ENCODE data around the gene CAPN11.
A peak's percentile ranks its signal among the peaks of the same experiment; 100 is the strongest.

The CAPN11 gene

DNA sequence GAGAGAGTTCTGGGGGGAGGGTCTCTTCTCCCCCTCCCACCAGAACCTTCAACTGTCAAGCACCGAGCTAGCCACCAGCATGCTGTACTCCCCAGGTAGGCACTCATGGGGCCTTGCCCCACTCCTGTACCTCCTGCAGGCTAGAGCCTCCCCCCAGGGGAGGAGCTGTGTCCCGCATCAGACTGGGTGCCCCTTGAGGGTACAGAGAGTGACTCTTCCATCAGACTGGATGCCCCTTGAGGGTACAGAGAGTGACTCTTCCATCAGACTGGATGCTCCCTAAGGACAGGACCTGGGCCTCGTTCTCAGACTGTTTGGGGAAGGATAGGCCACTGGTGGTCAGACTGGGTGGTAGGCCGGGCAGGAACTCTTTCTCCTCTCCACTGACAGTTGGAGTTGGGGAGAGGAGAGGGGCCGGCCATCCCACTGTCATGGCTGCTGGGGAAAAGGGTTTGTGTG, at the start of gene CAPN11:
CAPN11 (plus strand) TSS at position 51 of the 459 bp plus-strand sequence; CDS start at position 80, 29 bp downstream.
- no peak for DNase-seq (ENCODE audit: low read depth, low spot score)

DNA sequence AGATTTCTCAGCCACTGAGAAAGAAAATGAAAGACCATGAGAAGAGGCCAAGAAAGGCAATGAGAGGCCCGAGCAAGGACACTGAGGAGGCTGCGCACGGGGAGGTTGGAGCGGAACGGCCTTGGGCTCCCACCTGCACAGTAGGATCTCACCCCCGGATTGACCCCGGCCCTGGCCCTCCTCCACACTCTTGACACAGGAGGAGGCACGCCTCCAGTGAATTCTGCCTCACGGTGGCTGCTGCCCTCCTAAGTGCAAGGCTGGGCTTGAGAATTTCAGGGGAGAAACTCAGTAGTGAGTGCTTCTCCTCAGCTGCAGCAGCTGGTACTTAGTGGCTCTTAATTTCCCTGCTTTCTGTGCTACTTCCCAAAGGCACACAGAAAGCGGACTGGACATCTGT, 49.4 kb upstream of the CAPN11 start:
- DNase-seq (ENCODE audit: low read depth, low spot score), result no peak

DNA sequence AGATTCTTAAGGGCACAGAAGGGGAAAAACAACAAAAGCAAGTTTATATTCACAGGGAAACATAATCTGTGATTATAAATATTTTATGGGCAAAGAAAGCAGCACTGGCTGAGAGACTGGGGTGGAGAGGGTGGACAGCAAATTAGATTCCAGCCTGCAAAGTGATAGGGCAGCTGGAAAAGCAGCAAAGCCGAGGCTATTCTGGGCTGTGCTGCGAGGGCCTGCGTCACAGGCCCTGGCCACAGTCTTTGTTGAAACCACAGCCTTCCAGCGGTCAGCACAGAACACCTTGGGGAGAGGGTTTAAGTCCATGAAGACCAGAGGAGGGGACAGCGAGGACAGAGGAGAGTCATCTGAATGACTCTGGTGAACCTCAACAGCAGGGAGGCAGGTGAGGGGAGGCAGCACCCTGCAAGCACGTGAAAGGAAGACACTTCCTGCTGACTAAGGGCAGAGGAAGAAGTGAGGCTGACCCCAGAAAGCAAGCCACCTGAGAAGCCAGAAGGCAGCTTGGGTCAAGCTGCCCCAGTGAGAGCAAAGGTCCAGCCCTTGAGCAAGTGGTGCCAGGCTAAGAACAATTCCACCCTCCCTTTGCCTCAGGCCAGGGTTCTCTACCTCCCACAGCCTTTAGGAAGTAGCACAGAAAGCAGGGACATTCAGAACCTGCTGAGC, 48.5 kb upstream of the CAPN11 start:
- DNase-seq (ENCODE audit: low read depth, low spot score), result no peak

DNA sequence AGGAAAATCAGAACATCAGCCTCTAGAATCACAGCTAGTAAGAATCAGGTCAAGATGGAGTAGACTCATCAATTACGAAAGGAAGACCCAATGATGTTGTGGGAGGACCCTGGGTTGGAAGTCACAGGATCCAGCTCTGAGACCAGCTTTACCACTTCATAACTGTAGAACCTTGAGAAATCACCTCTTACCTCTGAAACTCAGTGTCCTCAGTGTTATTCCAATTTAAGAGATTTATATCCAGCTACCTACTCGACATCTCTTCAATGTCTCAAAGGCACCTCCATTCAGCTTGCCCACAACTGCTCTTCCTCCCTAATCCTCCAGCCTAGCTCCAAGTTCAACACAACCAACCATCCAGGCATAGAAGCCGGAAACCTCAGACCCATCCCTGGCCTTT, 47.7 kb upstream of the CAPN11 start:
- no peak for DNase-seq (ENCODE audit: low read depth, low spot score)

DNA sequence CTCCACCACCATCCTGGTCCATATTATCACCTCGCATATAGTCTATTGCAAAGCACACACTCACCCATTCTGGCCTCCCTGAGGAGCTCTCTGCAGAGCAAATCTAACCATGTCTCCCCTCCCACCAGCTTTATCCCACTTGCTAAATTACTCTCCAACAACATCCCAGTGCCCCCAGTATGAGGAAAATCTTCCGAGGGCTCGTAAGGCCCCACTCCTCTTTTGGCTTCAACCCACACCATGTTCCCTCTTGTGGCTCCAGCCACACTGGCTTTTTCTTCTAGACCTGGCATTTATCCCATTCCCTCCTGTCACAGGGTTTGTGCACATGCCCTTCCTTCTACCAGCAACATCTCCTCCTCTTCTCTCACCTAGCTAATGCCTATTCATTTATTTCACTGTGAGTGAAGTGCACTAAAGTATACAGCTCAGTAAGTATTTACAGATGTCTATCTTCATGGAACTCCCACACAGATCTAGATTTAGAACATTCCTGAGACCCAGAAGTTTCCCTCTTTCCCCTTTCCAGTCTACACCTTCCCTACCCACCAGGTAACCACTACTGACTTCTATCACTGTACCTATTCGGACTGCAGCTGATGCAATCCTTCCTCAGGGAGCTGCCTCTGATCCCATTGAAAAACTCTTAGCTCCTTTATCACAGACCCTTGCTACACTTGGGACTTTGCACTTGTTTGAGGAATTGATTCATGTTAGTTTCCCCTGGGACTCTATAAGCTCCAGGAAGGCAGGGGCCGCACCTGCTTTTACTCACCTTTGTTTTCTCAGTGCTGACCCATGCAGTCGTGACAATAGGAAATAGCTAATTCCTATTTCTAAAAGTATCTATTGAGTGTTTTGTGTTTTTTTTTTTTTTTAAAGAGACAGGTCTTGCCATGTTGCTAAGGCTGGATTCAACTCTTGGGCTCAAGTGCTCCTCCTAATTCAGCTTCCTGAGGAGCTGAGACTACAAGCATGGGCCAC, 46.9 kb upstream of the CAPN11 start:
- no peak for DNase-seq (ENCODE audit: low read depth, low spot score)

DNA sequence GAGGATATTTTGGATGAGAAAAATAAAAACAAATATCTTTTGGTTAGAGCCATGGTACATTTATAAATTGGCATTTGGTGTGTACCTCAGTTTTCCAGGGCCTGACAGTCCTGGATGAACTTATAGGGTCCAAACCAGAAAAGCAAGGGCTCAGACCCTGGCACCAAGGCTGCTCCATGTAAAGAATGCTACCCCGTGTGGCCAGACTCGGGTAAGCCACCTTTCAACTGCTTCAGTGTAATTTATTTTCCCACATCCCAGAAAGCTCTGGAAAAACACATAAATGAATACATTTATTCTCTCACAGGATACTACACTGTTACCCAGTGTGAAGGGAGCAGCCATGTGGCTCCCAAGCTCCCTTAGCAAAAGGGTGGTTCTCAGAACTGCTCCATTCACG, 45.2 kb upstream of the CAPN11 start:
- no peak for DNase-seq (ENCODE audit: low read depth, low spot score)

DNA sequence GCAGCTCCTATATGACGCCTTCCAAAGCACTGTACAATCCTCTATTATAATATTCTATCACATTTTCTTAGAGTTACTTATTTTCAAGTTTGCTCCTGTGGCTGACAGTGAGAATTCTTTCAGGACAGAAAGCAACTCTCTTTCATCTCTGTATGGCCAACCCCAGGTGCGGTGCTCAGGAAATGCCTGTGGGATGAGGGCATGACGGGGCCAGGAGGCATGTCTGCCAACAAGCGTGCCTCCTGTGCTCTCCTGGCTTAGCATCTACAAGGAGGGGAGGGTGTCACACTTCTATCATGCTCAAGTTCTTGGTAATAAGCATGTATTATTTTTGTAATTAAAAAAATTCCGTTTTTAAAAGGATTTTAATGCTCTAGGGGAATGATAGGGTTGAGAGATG, 42.8 kb upstream of the CAPN11 start:
- peak; percentile 87 for DNase-seq (ENCODE audit: low read depth, low spot score)

DNA sequence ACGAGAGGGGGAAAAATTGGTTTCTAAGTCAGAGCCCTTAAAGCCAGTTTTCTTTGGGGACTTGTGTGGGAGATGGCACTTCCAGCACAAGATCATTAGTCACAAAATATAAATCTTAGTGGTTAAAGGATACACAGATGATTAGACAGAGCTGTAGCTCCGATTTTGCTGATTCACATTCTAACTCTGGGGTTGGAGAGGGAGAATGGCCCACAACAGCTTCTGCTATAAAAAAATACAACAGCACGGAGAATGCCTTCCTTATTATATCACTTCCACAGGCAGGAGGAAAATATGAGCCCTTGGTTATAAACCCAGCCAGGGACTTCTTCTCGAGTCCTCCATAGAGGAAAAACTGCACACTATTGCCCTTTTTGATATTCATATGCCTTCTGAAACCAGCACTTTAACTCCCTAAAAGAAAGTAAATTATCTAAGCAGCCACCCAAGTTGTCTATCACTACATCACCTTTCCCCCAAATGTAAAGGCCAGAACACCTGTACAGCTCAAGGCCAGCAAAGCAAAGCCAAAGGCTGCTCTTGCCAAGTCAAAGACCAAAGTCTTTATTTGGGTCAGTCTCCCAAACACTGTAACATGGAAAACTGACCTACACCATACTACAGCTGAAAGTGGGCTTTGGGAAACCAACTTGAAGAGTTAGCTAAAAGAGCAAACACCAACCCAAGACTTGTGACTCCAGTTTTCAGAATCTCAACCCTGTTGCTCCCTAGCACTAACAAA, 41.8 kb upstream of the CAPN11 start:
- peak; percentile 80 for DNase-seq (ENCODE audit: low read depth, low spot score)

DNA sequence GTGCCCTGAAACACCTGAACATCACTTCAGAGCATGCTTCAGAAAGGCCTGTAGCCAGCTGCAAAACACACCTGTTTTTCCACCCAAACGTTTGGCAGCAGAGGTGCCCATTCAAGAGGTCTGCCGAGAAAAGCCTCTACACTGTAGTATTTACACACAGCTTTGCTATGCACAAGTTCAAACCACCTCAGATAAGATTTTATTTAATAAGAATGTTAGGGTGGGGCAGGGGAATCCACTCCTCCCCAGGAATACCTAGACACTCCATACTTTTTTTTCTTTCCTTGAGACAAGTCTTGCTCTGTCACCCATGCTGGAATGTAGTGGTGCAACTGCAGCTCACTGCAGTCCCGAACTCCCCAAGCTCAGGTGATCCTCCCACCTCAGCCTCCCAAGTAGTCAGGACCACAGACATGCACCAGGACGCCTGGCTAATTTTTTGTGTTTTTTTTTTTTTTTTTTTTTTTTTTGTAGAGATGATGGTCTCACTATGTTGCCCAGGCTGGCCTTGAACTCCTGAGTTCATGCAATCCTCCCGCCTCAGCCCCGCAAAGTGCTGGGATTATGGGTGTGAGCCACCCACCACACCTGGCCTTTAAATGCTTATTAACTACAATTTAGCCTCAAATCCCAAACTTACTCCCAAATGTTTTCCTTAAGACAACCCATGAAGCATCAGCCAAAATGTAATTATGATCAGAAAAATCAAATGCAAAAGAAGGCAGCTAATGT, 41.1 kb upstream of the CAPN11 start:
- DNase-seq (ENCODE audit: low read depth, low spot score), result no peak

DNA sequence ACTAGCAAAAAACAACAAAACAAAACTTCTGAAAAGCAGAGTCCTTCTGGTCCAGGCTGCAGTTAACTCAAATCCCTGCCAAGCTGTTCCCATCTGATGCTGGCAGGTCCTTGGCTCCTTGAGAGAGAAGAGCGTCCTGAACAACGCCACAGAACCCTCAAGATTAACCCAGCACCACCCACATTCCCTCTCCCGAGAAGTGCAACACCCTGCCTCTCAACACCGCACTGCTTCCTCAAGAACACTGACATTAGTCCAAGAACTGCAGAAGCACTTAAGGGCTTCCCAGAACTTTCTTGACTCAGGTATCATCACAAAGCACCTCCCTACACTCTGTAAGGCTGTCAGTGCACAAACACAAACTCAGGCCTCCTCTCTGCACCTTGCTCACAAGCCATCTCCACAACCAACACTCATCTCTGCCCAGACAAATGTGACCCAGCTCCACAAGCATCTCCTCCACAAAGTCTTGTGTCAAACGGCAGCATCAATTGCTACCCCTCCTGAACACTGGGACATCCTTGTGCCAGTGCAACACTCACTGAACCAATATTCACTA, 38.8 kb upstream of the CAPN11 start:
- no peak for DNase-seq (ENCODE audit: low read depth, low spot score)

DNA sequence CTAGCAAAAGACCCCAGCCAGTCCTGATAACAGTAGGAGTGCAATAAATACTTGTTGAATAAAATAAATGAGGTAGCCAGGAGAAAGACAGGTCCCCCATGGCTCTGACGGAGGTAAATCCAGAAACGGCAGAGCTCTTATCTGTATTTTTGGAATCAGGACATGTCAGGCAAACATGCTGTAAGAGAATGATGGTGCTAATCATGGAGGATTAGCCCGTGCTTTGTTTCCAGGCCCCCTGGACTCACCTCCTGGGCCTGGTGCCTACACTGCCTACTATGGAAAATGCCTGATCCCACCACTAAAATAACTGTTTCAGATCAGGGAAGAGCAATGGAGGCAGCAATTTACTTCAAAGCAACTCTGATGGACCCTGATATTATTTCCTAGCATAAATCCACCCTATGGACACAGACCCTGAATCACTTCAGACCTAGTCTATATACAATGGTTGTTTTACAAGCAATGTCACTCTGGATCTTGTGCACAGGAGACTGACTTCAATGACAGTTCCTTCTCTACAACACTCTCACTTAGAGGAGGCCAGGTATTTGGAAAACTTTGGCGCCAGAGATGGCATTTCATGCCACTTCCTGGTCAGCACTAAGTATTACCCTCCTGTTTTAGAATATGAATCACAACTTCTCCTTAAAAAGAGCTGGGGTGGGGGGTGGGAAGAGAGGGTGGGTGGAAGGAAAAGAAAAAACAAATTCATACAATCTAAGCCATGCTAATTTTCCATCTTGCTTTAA, 37.8 kb upstream of the CAPN11 start:
- no peak for DNase-seq (ENCODE audit: low read depth, low spot score)

DNA sequence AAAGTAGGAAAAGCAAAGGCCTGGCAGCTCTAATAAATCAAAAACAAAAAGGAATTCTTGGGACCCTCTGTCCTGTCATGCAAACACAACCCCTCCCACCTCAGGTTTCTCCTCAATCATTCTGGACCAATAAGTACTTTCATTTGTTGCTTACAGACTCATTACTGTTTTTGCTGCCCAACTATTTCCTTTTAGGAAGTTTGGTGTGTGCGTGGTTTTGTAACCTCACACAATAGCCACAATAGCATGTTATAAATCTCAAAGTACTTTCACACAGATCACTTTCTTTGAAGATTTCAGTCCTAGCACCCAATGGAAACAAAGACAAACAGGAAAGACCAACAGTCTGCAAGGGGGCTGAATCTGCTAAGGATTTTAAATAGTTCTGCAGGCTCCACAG, 35.8 kb upstream of the CAPN11 start:
- DNase-seq (ENCODE audit: low read depth, low spot score), result peak; percentile 51

DNA sequence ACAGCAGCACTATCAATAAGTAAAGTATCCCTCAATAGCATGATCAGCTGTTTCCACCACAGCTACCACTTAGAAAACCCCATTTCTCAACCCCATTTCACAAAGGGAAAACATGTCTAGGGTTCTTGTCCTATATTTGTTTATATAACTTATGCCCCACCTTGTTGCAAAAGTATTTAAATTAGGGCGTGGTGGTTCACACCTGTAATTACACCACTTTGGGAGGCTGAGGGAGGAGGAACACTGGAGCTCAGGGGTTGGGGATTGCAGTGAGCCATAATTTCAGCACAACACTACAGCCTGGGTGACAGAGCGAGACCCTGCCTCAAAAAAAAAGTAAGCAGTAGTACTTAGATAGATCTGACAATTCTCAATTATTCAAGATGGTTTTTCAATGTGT, 35.1 kb upstream of the CAPN11 start:
- no peak for DNase-seq (ENCODE audit: low read depth, low spot score)

DNA sequence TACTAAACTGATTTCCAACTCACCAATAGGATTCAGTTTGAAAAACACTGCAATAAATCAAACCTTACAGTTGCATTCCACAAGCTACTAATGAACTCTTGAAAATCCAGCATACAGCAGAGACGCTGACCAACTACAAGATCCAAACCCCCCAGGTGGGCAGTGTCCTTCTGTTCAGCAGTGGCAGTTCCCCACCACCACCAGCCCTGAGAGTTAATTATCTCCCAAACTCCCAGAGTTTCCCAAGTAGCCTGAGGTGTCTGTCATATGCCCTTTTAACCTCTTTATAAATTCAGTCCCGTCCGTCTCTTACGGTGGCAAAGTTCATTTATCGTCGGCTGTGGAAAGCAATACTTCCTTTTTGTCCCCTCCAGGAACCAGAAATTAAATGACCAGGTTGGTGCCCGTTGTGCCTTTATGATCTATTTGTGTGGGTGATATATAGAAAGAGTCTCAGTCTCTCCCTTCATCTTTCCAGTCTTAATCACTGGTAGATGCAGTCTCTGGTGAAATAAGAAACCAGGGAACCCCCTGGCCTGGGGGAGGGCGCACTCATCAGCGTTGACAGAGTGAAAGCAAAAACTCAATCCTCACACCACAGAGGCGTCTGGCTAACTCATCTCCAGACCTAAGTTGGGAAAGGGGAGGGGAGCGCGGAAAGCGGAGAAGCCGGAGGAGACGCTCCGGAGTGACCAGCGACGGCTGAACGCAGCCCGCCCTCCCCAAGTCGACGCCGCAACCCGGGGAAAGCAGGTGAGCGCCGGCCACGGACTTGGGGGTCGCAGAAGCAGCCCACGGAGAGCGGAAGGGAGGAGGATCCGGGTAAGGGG, 32.1 kb upstream of the CAPN11 start:
- peak; percentile 79 for DNase-seq (ENCODE audit: low read depth, low spot score)

DNA sequence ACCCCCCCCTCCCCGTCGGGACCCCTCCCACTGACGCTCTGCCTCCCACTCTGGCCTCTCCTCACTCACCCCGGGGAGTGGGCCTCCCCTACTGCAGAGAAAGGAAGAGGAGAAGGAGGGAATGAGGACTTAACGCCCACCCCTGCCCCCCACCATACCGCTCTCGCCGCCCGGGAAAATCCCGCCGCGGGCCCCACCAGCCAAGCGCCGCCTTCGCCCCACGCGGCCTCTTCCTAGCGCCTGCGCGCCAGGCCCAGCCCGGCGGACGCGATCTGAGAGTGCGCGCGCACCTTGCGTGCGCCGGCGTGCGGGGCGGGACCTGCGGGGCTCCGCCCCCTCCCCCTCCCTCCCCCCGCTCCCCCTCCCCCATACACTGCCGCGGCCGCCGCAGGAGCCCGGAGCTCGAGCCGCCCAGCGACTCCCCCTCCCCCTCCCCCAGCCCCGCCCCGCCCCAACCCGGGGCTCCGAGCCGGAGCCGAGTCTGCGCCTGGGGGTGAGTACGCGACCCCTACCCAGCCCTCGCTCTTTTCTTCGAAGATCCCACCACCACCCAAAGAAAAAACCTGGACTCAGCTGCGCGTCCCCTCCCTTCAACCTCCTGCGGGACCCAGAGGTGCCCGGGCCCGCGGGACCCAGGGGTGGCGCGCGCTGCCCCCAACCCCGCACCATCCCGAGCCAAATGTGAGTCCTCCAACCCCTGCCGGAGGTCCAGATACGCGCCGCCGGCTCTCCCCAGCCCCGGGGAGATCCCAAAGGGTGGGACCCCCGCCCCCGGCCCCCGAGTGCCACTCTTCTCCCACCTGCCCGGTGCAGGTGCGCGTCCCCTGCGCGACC, 31.2 kb upstream of the CAPN11 start, which contains the start of the genes MRPL14 and TMEM63B:
MRPL14 (minus strand) TSS at position 267 of the 834 bp plus-strand sequence. CDS start 10,841 bp downstream, outside the sequence.
TMEM63B (plus strand) TSS at position 369 of the 834 bp plus-strand sequence. CDS start 7,031 bp downstream, outside the sequence.
- DNase-seq (ENCODE audit: low read depth, low spot score), result peak; percentile 97

DNA sequence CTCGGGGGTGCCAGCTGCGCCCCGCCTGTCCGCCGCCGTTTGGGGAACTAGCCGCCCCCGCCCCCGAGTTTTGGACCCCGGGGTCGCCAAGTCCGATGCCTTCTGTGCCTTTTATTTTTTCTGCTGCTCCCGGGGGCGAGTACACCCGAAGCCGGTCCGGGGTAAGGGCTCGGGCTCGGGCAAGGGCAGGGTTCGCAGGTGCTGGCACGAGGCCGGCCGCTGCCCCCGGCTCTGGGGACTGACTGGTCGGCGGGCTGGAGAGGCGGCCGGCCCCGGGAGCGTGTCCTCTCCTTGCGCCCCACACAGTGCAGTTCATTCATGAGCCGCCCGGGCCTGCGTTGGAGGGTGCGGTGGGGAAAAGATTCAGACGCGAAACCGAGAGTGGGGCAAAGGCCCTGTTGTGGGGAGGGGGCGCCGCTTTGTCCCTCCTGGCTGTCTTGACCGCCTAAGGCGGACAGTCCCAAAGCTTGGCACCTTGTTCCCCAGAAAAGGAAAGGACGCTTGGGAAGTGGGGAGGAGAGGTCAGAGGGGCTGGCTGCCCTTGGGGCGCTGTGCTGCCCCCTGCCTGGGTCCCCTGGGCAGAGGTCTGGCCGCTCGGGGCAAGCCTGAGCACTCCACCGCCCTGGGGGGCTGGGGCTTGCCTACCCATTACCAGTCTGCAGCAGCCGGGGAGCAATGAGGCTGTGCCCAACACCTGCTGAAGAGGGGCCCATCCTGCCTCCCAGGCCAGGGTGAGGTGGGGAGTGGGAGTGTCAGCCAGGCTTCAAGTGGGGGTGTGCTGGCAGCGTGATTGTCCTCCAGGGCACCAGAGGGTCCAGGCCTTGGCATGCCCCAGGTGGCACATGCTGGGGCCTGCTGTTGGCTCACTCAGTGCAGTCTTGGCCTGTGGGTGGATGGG, 30.4 kb upstream of the CAPN11 start:
- DNase-seq (ENCODE audit: low read depth, low spot score), result peak; percentile 58

DNA sequence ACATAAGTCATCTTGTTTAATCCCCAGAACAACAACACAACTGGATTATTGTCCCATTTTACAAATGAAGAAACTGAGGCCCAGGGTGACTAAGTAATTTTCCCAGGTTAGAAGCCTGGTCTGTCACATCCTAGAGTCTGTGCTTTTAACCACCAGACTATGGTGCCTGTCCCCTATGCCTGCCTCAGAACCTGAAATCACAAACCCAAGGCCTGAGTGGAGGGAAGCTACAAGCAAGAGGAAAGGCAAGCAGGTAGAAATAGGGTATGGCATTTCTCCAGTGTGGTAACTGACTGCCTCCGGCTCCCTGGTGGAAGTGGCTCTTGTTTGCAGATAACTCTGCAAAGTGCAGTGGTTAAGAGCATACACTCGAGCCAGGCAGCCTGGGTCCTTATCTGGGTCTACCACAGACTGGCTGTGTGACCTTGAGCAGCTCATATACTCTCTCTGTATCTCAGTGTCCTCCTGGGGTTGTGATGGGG, 28.7 kb upstream of the CAPN11 start:
- DNase-seq (ENCODE audit: low read depth, low spot score), result no peak

Data from astrocyte of the hippocampus (primary cell).